CD4-positive, alpha-beta memory T cell (primary cell): ENCODE data around the gene PAQR5. TPM values are rescaled to one million over a fixed set of nuclear protein-coding genes. Genes with fewer than 3 reads are reported as not detected.

ENCODE experiments used
- CTCF ChIA-PET: fragments of 350-600 bp; sonication (Branson Sonifier 250); formaldehyde crosslinking; loops from one replicate; lab custom pipeline; 2021; ENCODE audit warnings: inconsistent platforms; ENCODE audit not compliant: partially characterized antibody; lab: Charles Lee
- POLR2A ChIA-PET: fragments of 350-600 bp; sonication (Branson Sonifier 250); formaldehyde crosslinking; loops from one replicate; lab custom pipeline; 2021; ENCODE audit not compliant: partially characterized antibody; lab: Charles Lee
- DNase-seq, 5 donors: peaks; one replicate each; pipeline versions ENCODE4 v3.0.0 to v3.0.0-alpha.2; 2020 to 2022; ENCODE audit warnings: mixed read lengths in 1 of 5
- H3K27ac ChIP-seq: one replicate; pipeline ENCODE4 v1.7.0; 2013; ENCODE audit warnings: low read depth, low read length
- H3K27me3 ChIP-seq: 2 replicates; pipeline ENCODE4 v1.7.0; 2013; ENCODE audit warnings: mild to moderate bottlenecking, low read length, moderate library complexity; ENCODE audit not compliant: insufficient read depth
- H3K36me3 ChIP-seq: 2 replicates; pipeline ENCODE4 v1.7.0; 2013; ENCODE audit warnings: mild to moderate bottlenecking, low read length, moderate library complexity; ENCODE audit not compliant: insufficient read depth
- H3K4me1 ChIP-seq: 2 replicates; pipeline ENCODE4 v1.7.0; 2013; ENCODE audit warnings: mild to moderate bottlenecking, low read length, moderate library complexity; ENCODE audit not compliant: insufficient read depth
- H3K4me3 ChIP-seq, 2 donors: one replicate each; pipeline ENCODE4 v1.7.0; 2013; ENCODE audit warnings: low read length in 2 of 2, mild to moderate bottlenecking in 1 of 2
- H3K9me3 ChIP-seq, 2 donors: one replicate each; pipeline ENCODE4 v1.7.0; 2013; ENCODE audit warnings: low read length in 2 of 2, control low read depth in 1 of 2; ENCODE audit not compliant: control insufficient read depth in 1 of 2
- H3K27ac Mint-ChIP-seq, 7 donors: one replicate each; pipeline ENCODE4 v1.8.0; 2020 to 2021; ENCODE audit warnings: mixed read lengths in 7 of 7, mild to moderate bottlenecking in 6 of 7, inconsistent platforms in 3 of 7, moderate library complexity in 3 of 7
- H3K27me3 Mint-ChIP-seq, 2 donors: one replicate each; pipeline ENCODE4 v1.8.0; 2020 to 2021; ENCODE audit warnings: mixed read lengths in 2 of 2
- H3K36me3 Mint-ChIP-seq, 2 donors: one replicate each; pipeline ENCODE4 v1.8.0; 2020 to 2021; ENCODE audit warnings: mixed read lengths in 2 of 2, inconsistent platforms in 1 of 2, mild to moderate bottlenecking in 1 of 2
- H3K4me1 Mint-ChIP-seq, 4 donors: one replicate each; pipeline ENCODE4 v1.8.0; 2020 to 2021; ENCODE audit warnings: mixed read lengths in 4 of 4, mild to moderate bottlenecking in 1 of 4
- H3K4me3 Mint-ChIP-seq, 8 donors: one replicate each; pipeline ENCODE4 v1.8.0; 2020 to 2021; ENCODE audit warnings: mixed read lengths in 8 of 8, mild to moderate bottlenecking in 7 of 8, moderate library complexity in 6 of 8, inconsistent platforms in 3 of 8
- H3K9me3 Mint-ChIP-seq, 8 donors: one replicate each; pipeline ENCODE4 v1.8.0; 2020 to 2021; ENCODE audit warnings: mixed read lengths in 8 of 8, mild to moderate bottlenecking in 5 of 8, inconsistent platforms in 3 of 8, moderate library complexity in 1 of 8
- intact Hi-C: fragments of 100-400 bp; cut with micrococcal nuclease; formaldehyde crosslinking; loops from one replicate; pipeline ENCODE4 v1.15.1; 2023
- polyA plus RNA-seq, 2 donors: library from polyadenylated mRNA; unstranded; fragments of 300-500 nt; fragmentation: Illumina TruSeq; gene quantifications; one replicate each; pipeline ENCODE4 v1.2.3, GENCODE V29; 2021
- total RNA-seq, 2 experiments: library from RNA; stranded (reverse); gene quantifications; one replicate each; pipeline ENCODE4 v1.2.3, GENCODE V29; 2021

PAQR5 gene
- total and polyA plus RNA-seq, 4 experiments from 2014 or later: 0.20 TPM; not detected in 3

DNA sequence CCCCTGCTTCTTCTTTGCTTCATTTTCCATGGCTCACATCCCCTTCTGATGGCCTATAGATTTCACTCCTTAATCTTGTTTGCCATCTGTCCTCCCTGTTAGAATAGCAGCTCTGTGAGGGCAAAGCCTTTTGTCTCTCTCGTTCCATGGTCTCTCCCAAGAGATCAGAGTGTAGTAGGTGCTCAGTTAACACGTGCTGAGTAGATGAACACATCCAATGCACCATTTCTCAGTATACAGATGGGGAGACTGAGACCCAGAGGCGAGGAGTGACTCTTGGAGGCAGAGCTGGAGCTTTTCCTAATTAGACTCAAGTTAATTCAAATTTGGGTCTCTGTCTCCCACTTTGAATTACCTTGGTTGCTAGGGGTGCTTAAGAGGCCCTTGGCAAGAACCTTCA lies 4.2 kb downstream of the PAQR5 start:
- Mint-ChIP-seq H3K4me3 (no peak overlapping the region), H3K9me3 (no peaks in the 10 kb centered on the region), H3K36me3 (no peaks in the 10 kb centered on the region), H3K4me1 (peaks cover 0 to 4% (median 3%) of the 10 kb centered on the region in 4 donors), H3K27me3 (peaks cover 21 to 40% of the 10 kb centered on the region in 2 donors), H3K27ac (no peak overlapping the region)
- ChIA-PET CTCF (no interaction called here), POLR2A (no interaction called here)
- Histone ChIP-seq H3K27me3 (peaks cover 12% of the 10 kb centered on the region), H3K27ac (no peak overlapping the region), H3K36me3 (no peaks in the 10 kb centered on the region), H3K4me3 (no peak overlapping the region), H3K4me1 (no peaks in the 10 kb centered on the region), H3K9me3 (no peaks in the 10 kb centered on the region)
- no peak for DNase-seq
- intact Hi-C loops: no loop called here

- DNase-seq: no peak
- Histone ChIP-seq H3K9me3 (no peaks in the 10 kb centered on the region), H3K27ac (no peak overlapping the region), H3K4me3 (no peak overlapping the region), H3K4me1 (no peaks in the 10 kb centered on the region), H3K27me3 (peaks cover 11% of the 10 kb centered on the region), H3K36me3 (no peaks in the 10 kb centered on the region)
- POLR2A ChIA-PET: no interaction called here
- Mint-ChIP-seq H3K27ac (no peak overlapping the region), H3K27me3 (peaks cover 21 to 37% of the 10 kb centered on the region in 2 donors), H3K9me3 (no peaks in the 10 kb centered on the region), H3K4me3 (no peak overlapping the region), H3K36me3 (no peaks in the 10 kb centered on the region), H3K4me1 (peaks cover 0 to 4% (median 3%) of the 10 kb centered on the region in 4 donors)
- CTCF ChIA-PET: interaction anchor here (0.6 kb wide), 1 partner anchor 1524 kb away, joined by 4 read pairs; no protein-coding TSS in a partner anchor
- intact Hi-C loops: no loop called here
Measured at GRCh38 chr15:69303337-69304181, 4.8 kb downstream of the PAQR5 start.

DNA sequence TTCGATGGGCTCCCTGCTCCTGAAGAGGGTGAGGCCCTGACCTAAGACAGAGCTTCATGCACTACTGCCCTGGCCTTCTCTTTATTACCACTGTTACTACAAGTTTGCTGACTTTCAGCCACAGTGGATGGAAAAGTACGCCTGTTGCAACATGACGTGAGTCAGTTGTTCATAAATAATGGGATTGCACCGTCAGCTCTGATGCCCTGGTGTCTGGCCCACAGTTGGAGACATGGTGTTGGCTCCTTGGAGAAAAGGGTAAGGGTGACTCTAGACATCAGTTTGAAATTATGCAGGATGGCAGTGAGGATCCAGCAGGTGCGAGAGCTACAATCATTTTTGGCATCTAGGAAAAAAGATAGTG lies 5.5 kb downstream of the PAQR5 start:
- CTCF ChIA-PET: interaction anchor here (0.6 kb wide), 1 partner anchor 1523 kb away, joined by 4 read pairs; no protein-coding TSS in a partner anchor
- Histone ChIP-seq H3K4me3 (no peak overlapping the region), H3K27me3 (peaks cover 11% of the 10 kb centered on the region), H3K36me3 (no peaks in the 10 kb centered on the region), H3K9me3 (no peaks in the 10 kb centered on the region), H3K27ac (no peak overlapping the region), H3K4me1 (no peaks in the 10 kb centered on the region)
- no peaks in the 10 kb centered on the region for H3K9me3 Mint-ChIP-seq
- POLR2A ChIA-PET: no interaction called here
- H3K4me3 Mint-ChIP-seq: no peak overlapping the region
- peaks cover 22 to 37% of the 10 kb centered on the region in 2 donors for H3K27me3 Mint-ChIP-seq
- intact Hi-C loops: no loop called here
- H3K36me3 Mint-ChIP-seq: no peaks in the 10 kb centered on the region
- H3K4me1 Mint-ChIP-seq: peaks cover 0 to 4% (median 3%) of the 10 kb centered on the region in 4 donors
- no peak overlapping the region for H3K27ac Mint-ChIP-seq
- DNase-seq: no peak

DNA sequence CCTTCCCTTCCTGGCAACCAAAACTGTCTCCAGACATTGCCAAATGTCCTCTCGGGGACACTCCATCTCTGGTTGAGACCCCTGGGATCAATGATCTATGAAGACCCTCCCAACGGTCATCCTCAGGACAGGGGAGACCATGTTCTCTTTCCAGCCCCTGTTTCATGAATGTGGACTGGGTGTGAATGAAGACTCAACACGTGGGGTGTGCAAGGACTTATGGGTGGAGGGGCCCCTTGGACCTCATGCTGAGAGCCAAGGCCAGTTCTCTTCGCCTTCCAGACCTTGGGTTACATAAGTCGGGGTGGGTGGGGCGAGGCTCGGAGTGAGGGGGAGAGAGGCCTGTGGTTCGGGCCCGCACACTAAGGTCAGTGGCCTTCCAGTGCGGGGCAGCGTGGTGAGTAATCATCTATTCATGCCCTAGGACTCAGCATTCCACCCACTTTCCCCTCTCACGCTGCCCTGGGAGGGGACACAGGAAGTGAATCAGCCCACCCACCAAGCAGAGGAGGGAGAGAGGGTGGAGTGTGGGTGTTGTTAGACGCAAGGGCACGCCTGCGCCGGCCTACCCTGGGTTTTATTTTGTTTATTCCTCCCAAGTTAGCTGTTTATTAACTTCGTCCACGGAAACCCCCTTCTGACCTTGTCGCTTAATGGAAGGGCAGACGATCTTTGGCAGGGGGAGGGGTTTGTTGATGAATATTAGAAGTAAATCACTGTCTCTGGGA lies 6.7 kb downstream of the PAQR5 start:
- Histone ChIP-seq H3K36me3 (no peaks in the 10 kb centered on the region), H3K9me3 (no peaks in the 10 kb centered on the region), H3K4me1 (no peaks in the 10 kb centered on the region), H3K27ac (no peak overlapping the region), H3K27me3 (no peaks in the 10 kb centered on the region), H3K4me3 (no peak overlapping the region)
- ChIA-PET CTCF (no interaction called here), POLR2A (no interaction called here)
- intact Hi-C loops: no loop called here
- no peak for DNase-seq
- peaks cover 0 to 4% (median 0%) of the 10 kb centered on the region in 4 donors for H3K4me1 Mint-ChIP-seq
- no peak overlapping the region for H3K27ac Mint-ChIP-seq
- no peak overlapping the region for H3K4me3 Mint-ChIP-seq
- H3K36me3 Mint-ChIP-seq: no peaks in the 10 kb centered on the region
- peaks cover 20 to 30% of the 10 kb centered on the region in 2 donors for H3K27me3 Mint-ChIP-seq
- no peaks in the 10 kb centered on the region for H3K9me3 Mint-ChIP-seq

DNA sequence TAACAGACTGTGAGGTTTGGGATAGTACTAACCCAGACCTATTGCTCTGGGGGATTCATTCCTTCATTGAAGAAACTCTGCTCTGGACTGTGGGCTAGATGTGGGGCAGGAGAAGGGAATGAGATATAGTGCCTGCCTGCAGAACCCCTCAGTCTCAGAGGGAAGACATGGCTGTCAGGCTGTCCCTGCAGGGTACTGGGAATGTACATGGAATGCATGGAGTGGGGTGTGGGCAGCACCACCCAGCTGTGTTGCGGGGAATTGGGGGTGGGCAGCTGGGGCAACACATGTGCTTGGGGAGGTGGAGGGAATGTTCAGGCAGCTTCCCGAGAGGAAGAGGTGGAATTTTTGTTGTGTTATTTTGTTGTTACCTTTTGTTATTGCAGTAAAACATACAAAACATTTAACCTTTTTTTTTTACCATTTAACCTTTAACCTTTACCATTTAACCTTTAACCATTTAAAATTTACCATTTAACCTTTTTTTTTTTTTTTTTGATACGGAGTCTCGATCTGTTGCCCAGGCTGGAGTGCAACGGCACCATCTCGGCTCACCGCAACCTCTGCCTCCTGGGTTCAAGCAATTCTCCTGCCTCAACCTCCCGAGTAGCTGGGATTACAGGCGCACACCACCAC lies 7.3 kb downstream of the PAQR5 start:
- H3K4me3 ChIP-seq: no peak overlapping the region
- intact Hi-C loops: no loop called here
- ChIA-PET CTCF (no interaction called here), POLR2A (no interaction called here)
- Mint-ChIP-seq H3K9me3 (no peaks in the 10 kb centered on the region), H3K36me3 (no peaks in the 10 kb centered on the region), H3K27me3 (peaks cover 20 to 31% of the 10 kb centered on the region in 2 donors), H3K4me1 (peaks cover 0 to 4% (median 0%) of the 10 kb centered on the region in 4 donors), H3K27ac (no peak overlapping the region), H3K4me3 (no peak overlapping the region)
- no peaks in the 10 kb centered on the region for H3K36me3 ChIP-seq
- H3K27ac ChIP-seq: no peak overlapping the region
- no peak for DNase-seq
- no peaks in the 10 kb centered on the region for H3K4me1 ChIP-seq
- no peaks in the 10 kb centered on the region for H3K27me3 ChIP-seq
- no peaks in the 10 kb centered on the region for H3K9me3 ChIP-seq

DNA sequence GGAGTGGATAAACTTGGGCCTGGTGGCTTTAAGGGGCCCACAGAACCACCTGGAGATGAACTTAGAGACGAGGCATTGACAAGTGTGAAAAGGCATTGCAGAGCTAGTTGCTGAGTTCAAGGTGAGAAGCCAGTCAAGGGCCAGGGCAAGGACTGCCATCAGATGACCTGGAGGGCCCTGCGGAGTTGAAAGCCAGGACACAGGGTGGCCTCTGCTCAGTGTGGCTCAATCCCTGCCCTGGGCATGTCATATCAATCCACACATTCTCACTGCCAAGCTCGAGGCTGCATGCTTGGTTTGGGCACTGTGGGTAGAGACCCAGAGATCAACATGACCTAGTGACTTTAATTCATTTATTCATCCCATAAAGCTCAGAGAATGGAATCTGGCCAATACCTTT lies 9.2 kb downstream of the PAQR5 start:
- no peak overlapping the region for H3K27ac Mint-ChIP-seq

GRCh38 chr15:69308949-69309348 lies 10.2 kb downstream of the PAQR5 start:
- no peak for DNase-seq
- no peak overlapping the region for H3K27ac Mint-ChIP-seq
- intact Hi-C loops: no loop called here
- no peaks in the 10 kb centered on the region for H3K36me3 Mint-ChIP-seq
- H3K4me1 ChIP-seq: no peaks in the 10 kb centered on the region
- H3K4me1 Mint-ChIP-seq: no peaks in the 10 kb centered on the region
- no peaks in the 10 kb centered on the region for H3K27me3 ChIP-seq
- no peak overlapping the region for H3K27ac ChIP-seq
- no peaks in the 10 kb centered on the region for H3K9me3 ChIP-seq
- peaks cover 0 to 2% (median 0%) of the 10 kb centered on the region in 8 donors for H3K9me3 Mint-ChIP-seq
- ChIA-PET POLR2A (no interaction called here), CTCF (no interaction called here)
- H3K36me3 ChIP-seq: no peaks in the 10 kb centered on the region
- H3K4me3 ChIP-seq: no peak overlapping the region
- H3K27me3 Mint-ChIP-seq: peaks cover 8 to 15% of the 10 kb centered on the region in 2 donors
- no peak overlapping the region for H3K4me3 Mint-ChIP-seq

More for the DNA sequence above, 9.2 kb downstream of the PAQR5 start:
- Histone ChIP-seq H3K4me3 (no peak overlapping the region), H3K4me1 (no peaks in the 10 kb centered on the region), H3K9me3 (no peaks in the 10 kb centered on the region), H3K27me3 (no peaks in the 10 kb centered on the region), H3K36me3 (no peaks in the 10 kb centered on the region), H3K27ac (no peak overlapping the region)
- DNase-seq: no peak
- Mint-ChIP-seq H3K36me3 (no peaks in the 10 kb centered on the region), H3K4me1 (peaks cover 0 to 1% (median 0%) of the 10 kb centered on the region in 4 donors), H3K4me3 (no peak overlapping the region), H3K9me3 (peaks cover 0 to 2% (median 0%) of the 10 kb centered on the region in 8 donors), H3K27me3 (peaks cover 8 to 18% of the 10 kb centered on the region in 2 donors)
- CTCF ChIA-PET: no interaction called here
- POLR2A ChIA-PET: no interaction called here
- intact Hi-C loops: no loop called here
